ENCODE data around the gene GNL2.
"Not testable (repeated sequence)": the region's sequence is repeated elsewhere in the genome, so short reads cannot be mapped to it uniquely, and the experiment has no call there.

GNL2 gene

DNA sequence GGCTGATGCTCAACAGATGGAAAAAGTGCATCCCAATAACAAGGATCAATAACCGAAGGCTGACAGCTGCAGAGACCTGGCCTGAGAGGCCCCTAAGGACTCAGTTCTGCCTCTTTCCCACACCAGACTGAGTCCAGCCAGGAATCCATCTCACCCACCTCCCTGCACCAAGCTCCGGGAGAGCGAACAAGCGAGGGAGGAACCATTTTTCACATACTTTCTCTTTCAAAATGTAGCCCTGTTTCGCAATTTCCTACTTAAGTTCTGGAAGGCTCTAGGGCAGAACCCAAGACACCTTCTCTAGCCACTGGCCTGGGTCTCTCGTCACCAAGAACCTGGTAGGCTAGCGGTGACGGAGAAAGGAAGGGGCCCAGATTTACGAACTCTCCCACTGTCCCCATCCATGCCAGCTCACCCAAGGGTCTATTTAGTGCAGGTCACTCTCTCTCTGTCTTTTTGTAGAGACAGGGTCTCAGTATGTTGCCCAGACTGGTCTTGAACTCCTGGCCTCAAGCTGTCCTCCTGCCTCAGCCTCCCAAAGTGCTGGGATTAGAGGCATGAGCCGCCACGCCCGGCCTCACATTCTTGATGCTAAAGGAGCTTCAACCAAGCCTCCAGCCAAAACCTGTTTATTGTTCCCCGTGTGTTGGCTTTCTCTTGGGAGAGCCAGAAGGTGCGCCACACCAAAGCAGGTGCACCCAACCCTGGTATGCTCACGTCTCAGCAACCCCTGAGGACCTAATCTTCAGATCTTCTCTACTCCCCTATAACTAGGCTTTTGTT lies 10.9 kb upstream of the GNL2 start:
- no peak for DNase-seq

DNA sequence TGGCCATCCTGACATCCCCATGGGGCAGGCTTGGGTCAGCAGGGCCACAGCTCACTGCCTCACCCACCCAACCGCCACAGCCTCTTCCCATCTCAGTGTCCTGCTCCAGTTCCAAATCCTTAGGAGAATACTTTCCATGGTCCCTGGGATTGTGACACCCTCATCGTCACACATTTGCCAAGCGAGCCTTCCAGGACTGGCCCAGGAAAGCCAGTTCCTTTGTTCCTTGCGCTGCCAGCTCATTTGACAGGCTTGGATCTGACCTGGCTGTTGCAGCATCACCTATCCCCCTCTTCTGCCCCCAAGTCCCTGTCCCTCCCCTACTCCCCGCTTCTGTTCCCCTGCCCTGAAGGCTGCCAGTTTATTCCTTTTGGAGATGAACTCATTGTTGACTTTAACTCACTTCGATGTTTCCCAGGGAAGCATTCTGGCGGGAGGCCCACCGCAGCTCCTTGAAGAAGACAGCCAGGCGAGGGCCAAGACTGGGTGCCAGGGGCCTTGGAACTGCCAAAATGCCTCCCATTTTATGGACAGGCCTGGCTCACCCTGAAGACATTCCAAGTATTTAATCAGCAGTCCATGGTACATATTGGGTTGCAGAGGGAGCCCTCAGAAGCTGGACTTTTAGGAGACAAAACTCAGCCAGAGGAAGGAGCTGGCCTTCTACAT lies 10.2 kb upstream of the GNL2 start:
- no peak for DNase-seq

DNA sequence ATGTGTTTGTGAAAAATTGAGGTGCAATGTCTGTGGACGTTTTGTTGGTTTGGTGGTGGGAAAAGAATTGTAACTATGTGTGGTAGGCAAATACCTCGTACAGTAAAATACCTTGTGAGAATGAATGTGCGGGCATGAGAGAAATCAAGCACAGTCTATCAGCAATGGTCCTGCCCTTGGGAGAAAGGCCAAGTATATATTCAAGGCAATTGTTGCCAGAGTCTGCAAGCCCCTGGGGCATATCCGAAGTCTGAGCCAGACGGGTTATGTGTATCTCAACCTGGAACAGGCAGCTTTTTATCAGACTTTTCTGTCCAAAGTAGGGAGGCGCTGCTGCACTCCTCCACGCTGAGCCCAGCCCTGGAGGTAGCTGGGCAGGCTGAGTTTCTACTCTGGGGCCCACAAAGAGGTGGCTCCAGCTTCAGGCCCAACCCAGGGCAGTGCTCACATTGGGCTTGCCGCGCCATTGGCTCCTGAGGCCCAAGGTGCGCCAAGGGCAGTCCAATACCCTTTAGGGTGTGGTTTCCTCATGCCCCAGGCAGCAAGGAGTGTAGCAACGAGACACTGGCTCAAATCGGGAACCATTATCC lies 9.4 kb upstream of the GNL2 start:
- DNase-seq, result no peak

DNA sequence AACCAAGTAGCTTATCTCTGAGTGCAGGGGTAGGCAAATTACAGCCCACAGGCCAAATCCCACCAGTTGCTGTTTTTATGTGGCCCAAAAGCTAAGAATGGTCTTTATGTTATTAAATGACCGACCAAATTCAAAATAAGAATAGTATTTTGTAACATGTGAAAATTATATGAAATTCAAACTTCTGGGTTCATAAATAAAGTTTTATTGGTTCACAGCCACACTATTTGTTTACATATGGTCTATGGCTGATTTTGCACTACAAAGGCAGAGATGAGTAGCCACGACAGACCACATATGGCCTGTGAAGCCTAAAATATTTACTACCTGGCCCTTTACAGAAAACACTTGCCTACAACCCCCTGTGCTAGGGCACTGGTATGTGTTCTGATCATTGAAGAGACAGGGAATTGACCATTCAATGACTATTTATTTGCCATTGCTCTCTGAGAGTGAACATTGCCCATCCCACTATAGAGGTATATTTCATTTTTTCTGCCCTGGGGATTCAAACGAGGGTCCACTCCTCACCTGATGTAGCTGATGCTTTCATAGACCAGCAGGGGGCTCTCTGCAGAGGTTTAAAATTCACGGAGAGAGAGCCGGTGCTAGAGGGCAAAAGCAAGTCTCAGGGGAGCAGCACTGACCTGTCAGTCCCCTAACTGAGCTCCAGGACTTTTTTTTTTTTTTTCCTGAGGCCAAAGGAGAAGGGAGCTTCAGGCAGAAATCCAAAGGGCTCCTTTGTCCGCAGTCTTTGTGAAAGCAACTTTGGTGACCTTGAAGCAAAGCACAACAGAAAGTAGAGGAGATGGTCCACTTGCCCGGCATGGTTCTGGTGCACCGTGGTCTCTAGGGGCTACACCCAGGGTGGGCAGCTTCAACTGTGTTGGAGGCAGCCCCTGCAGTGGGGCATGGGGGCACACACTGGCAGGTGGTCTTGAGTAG lies 7.3 kb upstream of the GNL2 start:
- DNase-seq, result peak; percentile 49

DNA sequence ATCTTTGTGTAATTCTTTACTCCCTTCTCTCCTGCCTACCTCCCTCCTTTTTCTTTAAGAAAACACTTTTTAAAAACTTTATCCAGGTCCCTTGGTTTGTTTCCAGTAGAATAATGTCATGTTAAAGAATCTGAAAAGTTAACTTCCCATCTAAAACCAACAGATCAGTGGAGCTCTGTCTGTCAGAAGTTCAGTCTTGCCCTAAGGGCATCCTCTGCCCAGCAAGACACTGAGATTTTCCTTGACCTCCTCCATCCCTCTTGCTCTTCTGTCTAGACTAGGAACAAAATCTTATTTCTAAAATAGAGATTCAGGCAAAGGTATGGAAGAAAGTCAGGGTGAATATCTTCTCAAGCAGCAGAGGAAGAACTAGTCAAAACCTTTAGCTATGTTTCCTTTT lies 5.7 kb upstream of the GNL2 start:
- no peak for DNase-seq

DNA sequence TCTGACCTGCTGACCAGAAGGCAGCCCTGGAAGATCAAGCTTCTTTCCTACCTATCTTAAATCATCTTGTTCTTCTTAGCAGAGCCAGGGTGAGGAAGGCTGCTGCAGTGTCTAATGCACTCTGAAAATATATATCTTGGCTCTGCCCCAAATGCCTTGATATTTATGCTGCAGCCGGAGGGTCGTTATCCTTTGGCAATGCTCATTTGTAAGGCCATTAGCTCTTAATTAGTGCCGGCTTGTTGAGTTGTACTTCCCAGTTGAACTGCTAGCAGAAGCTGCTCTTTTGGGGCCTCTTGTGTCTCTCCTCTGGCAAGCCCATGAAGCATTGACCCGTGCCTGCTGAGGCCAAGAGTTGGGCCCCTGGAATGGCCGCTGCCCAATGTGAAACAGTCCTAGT lies 4.2 kb upstream of the GNL2 start:
- no peak for DNase-seq

- DNase-seq, result no peak
Measured at GRCh38 chr1:37596182-37596667, 488 bp upstream of the GNL2 start.

- no peak for DNase-seq
Measured at GRCh38 chr1:37593726-37594125, 2.0 kb downstream of the GNL2 start.

GRCh38 chr1:37588939-37589338 lies 6.8 kb downstream of the GNL2 start:
- DNase-seq, result no peak

DNA sequence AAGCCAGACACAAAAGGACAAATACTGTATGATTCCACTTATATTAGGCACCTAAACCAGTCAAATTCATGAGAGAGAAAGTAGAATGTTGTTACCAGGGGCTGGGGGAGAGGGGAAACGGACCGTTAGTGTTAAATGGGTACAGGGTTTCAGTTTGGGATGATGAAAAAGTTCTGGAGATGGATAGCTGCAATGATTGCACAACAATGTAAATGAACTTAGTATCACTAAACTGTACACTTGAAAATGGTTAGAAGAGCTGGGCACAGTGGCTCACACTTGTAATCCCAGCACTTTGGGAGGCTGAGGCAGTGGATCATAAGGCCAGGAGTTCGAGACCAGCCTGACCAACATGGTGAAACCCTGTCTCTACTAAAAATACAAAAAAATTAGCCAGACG lies 11.2 kb downstream of the GNL2 start:
- not testable (repeated sequence) for DNase-seq

GRCh38 chr1:37575692-37576091 lies 20.0 kb downstream of the GNL2 start:
- no peak for DNase-seq

DNA sequence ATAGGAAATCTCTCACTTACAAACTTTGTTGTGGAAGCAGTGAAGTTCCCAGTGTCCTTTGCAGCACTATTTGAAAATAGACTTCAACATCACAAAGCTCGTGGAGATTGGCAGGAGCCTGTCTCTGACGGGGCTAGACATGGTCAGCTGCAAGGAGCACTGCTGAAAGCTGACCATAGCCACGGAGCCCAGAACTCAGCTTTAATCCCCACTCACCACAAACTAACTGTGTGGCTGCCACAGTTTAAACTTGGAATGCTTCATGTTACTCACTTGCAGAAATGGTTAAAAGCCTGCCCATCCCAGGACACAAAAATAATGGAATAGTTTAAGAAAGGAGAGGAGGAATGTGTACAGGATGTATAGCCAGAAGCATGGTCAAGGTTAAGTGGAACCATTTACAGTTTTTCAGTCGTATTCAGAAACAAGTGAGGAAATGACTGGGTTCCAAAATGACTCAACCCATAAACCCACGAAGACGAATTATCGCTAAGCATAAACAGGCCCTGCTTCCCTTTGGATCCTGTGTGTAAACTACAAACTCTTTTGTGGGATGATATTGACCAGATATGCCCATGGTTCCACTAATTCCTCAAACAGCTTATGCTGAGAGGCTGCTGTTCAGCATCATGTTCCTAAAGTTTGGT lies 20.8 kb downstream of the GNL2 start:
- no peak for DNase-seq

GRCh38 chr1:37570528-37571334 lies 25.0 kb downstream of the GNL2 start:
- no peak for DNase-seq

DNA sequence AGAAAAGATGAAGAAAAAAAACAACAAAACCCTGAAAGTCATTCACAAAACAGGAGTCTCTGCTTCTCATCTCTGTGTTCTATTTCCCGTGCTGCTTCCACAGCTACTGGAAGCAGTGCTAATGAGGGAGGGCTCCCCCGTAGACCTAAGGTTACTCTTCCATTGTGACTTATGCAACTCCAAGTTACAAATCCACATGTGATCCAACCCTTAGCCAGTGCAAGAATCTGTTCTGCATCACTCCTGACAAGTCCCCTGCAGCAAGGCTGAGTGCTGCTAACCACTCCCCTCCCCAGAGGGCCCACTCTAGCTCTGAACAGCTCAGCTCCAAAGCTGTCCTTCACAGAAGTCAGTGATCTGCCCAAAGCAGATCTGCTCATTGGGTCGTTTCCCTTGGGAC lies 28.7 kb downstream of the GNL2 start:
- no peak for DNase-seq

DNA sequence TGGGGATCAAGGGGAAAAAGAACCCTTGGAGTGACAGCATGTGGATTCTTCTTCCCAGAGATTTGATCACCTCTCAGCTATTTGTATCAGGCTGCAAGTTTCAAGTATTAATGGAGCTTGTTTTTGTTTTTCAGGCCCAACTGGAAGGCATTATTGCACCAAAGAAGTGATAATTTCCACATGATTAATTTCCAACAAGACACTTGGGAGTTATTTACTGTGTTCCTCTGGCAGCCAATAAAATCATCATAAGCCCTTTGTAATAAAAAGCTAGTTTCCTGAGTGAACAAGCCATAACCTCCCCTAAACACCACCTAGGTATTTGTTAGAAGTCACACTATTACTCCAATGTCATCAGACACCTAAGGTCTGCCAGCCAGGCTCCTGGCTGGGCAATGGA lies 30.8 kb downstream of the GNL2 start:
- DNase-seq, result no peak

- DNase-seq, result no peak
Measured at GRCh38 chr1:37562984-37563383, 32.8 kb downstream of the GNL2 start.

- peak; percentile 32 for DNase-seq
Measured at GRCh38 chr1:37561133-37562132, 34.3 kb downstream of the GNL2 start.

- no peak for DNase-seq
Measured at GRCh38 chr1:37560401-37561132, 35.2 kb downstream of the GNL2 start.

DNA sequence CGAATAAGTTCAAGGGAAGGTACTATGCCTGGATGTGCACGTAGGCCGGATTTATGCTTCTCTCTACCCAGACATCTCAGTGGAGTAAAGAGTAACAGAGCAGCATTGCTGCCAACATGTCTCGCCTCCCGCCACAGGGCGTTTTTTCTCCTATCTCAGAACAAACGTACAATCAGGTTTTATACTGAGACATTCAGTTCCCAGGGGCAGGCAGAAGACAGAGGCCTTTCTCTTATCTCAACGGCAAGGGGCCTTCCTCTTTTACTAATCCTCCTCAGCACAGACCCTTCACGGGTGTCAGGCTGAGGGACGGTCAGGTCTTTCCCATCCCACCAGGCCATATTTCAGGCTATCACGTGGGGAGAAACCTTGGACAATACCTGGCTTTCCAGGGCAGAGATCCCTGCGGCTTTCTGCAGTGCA lies 35.8 kb downstream of the GNL2 start:
- DNase-seq, result not testable (repeated sequence)

All from CD4-positive, alpha-beta T cell treated with Interleukin-17A for 4 hours (primary cell).